Ishikawa (cell line): ENCODE results near the gene FAHD1.

Source experiments
- CEBPB ChIP-seq: IDR thresholded peaks from 2 replicates; pipeline ENCODE4 v1.6.1; 2012
- FOXM1 ChIP-seq: IDR thresholded peaks from 2 replicates; pipeline ENCODE4 v1.6.1; 2012; ENCODE audit warnings: low read depth, borderline replicate concordance
- NFIC ChIP-seq: IDR thresholded peaks from 2 replicates; pipeline ENCODE4 v1.6.1; 2012
- RAD21 ChIP-seq: IDR thresholded peaks from 2 replicates; pipeline ENCODE4 v1.6.1; 2012; ENCODE audit warnings: low read depth
- TAF1 ChIP-seq: IDR thresholded peaks from 2 replicates; pipeline ENCODE4 v1.6.1; 2012; ENCODE audit warnings: low read depth, mild to moderate bottlenecking
- TCF12 ChIP-seq: IDR thresholded peaks from 2 replicates; pipeline ENCODE4 v1.6.1; 2012; ENCODE audit warnings: low read depth
- TF ChIP-seq, protein P1 (sequence below): IDR thresholded peaks from 2 replicates; pipeline ENCODE4 v1.6.1; 2012; ENCODE audit warnings: low read depth, mild to moderate bottlenecking
- TF ChIP-seq, protein P2 (sequence below): IDR thresholded peaks from 2 replicates; pipeline ENCODE4 v1.6.1; 2012

DNA sequence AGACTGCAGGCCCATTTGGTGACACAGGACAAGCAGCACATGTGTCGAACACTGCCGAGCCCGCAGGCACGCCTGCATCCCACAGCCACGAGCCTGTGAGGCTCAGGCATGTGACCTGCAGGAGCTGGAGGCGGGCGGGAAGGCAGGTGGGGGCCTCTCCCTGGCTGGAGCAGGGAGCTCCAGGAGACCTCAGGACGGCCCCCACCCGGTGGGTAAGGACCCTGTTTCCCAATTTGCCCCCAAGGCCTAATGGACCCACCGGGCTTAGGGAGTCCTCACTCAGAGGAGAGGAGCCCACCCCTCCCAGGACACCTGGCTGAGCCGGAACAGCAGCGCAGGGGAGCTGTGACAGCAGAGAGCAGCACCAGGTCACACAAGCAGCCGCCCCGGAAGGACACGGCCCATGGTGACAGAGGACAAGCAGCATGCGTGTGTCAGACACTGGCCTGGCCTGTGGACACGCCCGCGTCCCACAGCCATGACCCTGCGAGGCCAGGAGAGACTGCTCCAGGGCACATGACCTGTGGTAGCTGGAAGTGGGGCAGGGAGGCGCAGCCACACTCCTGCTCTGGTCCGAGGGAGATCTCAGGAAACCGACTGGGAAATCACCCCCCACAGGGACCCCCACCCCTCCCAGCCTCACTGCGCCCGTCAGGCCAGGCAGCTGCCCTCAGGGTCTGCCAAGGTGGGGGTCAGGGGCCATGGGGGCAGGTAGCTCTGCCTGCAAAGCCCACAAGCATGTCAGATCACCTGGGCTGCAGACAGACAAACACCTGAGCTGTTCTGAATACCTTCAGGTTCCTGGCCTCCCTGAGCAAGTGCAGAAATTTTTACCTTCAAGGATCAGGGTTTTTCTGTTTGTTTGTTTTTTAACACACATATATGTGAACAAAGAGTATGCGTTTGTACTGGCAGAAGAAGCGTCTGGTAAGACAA, 47.0 kb upstream of the FAHD1 start:
- TF ChIP-seq FOXM1 (no peak), RAD21 (no peak), TAF1 (no peak), NFIC (no peak), TCF12 (no peak), CEBPB (no peak)
- TF ChIP-seq, protein P1, sequence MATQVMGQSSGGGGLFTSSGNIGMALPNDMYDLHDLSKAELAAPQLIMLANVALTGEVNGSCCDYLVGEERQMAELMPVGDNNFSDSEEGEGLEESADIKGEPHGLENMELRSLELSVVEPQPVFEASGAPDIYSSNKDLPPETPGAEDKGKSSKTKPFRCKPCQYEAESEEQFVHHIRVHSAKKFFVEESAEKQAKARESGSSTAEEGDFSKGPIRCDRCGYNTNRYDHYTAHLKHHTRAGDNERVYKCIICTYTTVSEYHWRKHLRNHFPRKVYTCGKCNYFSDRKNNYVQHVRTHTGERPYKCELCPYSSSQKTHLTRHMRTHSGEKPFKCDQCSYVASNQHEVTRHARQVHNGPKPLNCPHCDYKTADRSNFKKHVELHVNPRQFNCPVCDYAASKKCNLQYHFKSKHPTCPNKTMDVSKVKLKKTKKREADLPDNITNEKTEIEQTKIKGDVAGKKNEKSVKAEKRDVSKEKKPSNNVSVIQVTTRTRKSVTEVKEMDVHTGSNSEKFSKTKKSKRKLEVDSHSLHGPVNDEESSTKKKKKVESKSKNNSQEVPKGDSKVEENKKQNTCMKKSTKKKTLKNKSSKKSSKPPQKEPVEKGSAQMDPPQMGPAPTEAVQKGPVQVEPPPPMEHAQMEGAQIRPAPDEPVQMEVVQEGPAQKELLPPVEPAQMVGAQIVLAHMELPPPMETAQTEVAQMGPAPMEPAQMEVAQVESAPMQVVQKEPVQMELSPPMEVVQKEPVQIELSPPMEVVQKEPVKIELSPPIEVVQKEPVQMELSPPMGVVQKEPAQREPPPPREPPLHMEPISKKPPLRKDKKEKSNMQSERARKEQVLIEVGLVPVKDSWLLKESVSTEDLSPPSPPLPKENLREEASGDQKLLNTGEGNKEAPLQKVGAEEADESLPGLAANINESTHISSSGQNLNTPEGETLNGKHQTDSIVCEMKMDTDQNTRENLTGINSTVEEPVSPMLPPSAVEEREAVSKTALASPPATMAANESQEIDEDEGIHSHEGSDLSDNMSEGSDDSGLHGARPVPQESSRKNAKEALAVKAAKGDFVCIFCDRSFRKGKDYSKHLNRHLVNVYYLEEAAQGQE: no peak
- TF ChIP-seq, protein P2, sequence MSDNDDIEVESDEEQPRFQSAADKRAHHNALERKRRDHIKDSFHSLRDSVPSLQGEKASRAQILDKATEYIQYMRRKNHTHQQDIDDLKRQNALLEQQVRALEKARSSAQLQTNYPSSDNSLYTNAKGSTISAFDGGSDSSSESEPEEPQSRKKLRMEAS: no peak
